ENCODE measurements around the gene IL21R. TPM values are rescaled to one million over a fixed set of nuclear protein-coding genes. Genes with fewer than 3 reads are reported as not detected.

The IL21R gene
- total and polyA plus RNA-seq, 9 of the 15 experiments (the other 6 are each of a cell fraction or from before 2014, with no cell fraction given) = 0.04 to 0.34 (median 0.18) TPM; not detected in 1

DNA sequence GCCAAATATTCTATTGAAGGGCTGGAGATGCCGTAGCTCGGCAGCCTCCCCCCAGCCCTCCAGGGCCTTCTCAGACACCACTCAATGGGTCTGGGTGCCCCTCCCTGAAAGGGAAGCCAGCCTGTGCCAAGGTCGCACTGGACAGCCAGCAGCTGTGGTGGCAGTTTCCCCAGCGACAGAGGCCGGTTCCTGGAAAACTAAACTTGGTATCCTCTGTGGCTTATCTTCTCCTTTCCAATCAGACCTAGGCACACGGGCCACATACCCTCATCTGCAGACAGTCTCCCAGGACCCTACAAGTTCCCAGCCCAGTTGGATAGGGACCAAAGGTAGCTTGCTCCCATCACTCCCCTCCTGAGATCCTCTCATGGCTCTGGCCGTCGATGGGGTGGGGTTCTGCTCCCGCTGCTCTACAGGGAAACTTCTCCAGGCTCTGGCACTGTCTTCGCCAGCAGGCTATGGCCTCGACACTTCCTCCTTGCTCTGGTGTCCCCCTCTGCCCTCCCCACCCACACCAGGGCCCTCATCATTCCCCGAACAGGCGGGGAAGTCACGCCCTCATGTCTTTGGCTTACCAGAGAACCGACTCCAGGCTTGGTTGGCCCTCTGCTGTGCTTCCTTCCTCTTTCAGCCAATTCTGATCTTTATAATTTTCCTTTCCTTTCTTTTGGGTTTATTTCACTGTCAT lies 18.3 kb upstream of the IL21R start:
- no peaks in the 10 kb centered on the region for H4K20me1 ChIP-seq (replicated peaks; ENCODE audit: control insufficient read depth, insufficient read depth, low read length)
- in situ Hi-C loops (cut with MboI) (no loop called here), intact Hi-C loops (cut with micrococcal nuclease) (no loop called here)
- H3K4me3 ChIP-seq = no peak overlapping the region
- H3K27ac ChIP-seq (ENCODE audit: extremely low read depth, low read depth, low read length) = no peak overlapping the region
- no peaks in the 10 kb centered on the region for H3K9me3 ChIP-seq (replicated peaks; ENCODE audit: control insufficient read depth, insufficient read depth, low read depth, low read length)
- no peak overlapping the region for H3K9ac ChIP-seq (ENCODE audit: insufficient read depth in 1 of 2, low read depth in 2 of 2, low read length in 2 of 2)
- BruUV-seq (replicated peaks) = no TSS peak
- ChIA-PET POLR2A (no interaction called here), CTCF (ENCODE audit: low intra/inter-chr PET ratio) (no interaction called here)
- ATAC-seq = no peak; the same call in 2 of the 3 replicates
- no peak for FAIRE-seq
- H3K79me2 ChIP-seq (ENCODE audit: control insufficient read depth, insufficient read depth, low read length) = no peaks in the 10 kb centered on the region
- H3K27me3 ChIP-seq (ENCODE audit: control insufficient read depth in 2 of 2, insufficient read depth in 2 of 2, low read length in 2 of 2) = peaks cover 10 to 56% of the 10 kb centered on the region in 2 experiments
- H3K4me2 ChIP-seq (ENCODE audit: insufficient read depth, low read length) = no peak overlapping the region
- H2AFZ ChIP-seq (ENCODE audit: low read depth, low read length) = no peak overlapping the region
- H3K36me3 ChIP-seq (ENCODE audit: control insufficient read depth, insufficient read depth, low read length) = no peaks in the 10 kb centered on the region
- no peak for DNase-seq (ENCODE audit: extremely low read depth in 1 of 4, low spot score in 3 of 4)
- 4% methylated on average over 15 of the region's 15 CpGs for WGBS (ENCODE audit: insufficient coverage, low coverage, missing lambda C conversion rate)
- TF ChIP-seq, protein P1, sequence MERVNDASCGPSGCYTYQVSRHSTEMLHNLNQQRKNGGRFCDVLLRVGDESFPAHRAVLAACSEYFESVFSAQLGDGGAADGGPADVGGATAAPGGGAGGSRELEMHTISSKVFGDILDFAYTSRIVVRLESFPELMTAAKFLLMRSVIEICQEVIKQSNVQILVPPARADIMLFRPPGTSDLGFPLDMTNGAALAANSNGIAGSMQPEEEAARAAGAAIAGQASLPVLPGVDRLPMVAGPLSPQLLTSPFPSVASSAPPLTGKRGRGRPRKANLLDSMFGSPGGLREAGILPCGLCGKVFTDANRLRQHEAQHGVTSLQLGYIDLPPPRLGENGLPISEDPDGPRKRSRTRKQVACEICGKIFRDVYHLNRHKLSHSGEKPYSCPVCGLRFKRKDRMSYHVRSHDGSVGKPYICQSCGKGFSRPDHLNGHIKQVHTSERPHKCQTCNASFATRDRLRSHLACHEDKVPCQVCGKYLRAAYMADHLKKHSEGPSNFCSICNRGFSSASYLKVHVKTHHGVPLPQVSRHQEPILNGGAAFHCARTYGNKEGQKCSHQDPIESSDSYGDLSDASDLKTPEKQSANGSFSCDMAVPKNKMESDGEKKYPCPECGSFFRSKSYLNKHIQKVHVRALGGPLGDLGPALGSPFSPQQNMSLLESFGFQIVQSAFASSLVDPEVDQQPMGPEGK (CRISPR knock-in tag; IDR thresholded peaks at IDR 0.05; ENCODE audit: borderline replicate concordance) = no peak
- TF ChIP-seq ZNF589 (CRISPR knock-in tag; IDR thresholded peaks at IDR 0.05; ENCODE audit: low read depth) (no peak), CBX5 (IDR thresholded peaks at IDR 0.05; ENCODE audit: borderline replicate concordance, low read depth) (no peak)
- TF ChIP-seq, protein P2, sequence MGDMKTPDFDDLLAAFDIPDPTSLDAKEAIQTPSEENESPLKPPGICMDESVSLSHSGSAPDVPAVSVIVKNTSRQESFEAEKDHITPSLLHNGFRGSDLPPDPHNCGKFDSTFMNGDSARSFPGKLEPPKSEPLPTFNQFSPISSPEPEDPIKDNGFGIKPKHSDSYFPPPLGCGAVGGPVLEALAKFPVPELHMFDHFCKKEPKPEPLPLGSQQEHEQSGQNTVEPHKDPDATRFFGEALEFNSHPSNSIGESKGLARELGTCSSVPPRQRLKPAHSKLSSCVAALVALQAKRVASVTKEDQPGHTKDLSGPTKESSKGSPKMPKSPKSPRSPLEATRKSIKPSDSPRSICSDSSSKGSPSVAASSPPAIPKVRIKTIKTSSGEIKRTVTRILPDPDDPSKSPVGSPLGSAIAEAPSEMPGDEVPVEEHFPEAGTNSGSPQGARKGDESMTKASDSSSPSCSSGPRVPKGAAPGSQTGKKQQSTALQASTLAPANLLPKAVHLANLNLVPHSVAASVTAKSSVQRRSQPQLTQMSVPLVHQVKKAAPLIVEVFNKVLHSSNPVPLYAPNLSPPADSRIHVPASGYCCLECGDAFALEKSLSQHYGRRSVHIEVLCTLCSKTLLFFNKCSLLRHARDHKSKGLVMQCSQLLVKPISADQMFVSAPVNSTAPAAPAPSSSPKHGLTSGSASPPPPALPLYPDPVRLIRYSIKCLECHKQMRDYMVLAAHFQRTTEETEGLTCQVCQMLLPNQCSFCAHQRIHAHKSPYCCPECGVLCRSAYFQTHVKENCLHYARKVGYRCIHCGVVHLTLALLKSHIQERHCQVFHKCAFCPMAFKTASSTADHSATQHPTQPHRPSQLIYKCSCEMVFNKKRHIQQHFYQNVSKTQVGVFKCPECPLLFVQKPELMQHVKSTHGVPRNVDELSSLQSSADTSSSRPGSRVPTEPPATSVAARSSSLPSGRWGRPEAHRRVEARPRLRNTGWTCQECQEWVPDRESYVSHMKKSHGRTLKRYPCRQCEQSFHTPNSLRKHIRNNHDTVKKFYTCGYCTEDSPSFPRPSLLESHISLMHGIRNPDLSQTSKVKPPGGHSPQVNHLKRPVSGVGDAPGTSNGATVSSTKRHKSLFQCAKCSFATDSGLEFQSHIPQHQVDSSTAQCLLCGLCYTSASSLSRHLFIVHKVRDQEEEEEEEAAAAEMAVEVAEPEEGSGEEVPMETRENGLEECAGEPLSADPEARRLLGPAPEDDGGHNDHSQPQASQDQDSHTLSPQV (IDR thresholded peaks at IDR 0.05) = no peak
- no peaks in the 10 kb centered on the region; a peak in 1 of 5 replicates for H3K4me1 ChIP-seq (replicated peaks in 1 of 2; ENCODE audit: control insufficient read depth in 2 of 2, insufficient read depth in 2 of 2, low read length in 2 of 2)
- H3K9me1 ChIP-seq (ENCODE audit: control insufficient read depth, insufficient read depth, low read length) = no peaks in the 10 kb centered on the region
